Stimulated activated CD4-positive, alpha-beta T cell treated with anti-CD3 and anti-CD28 coated beads, Interleukin-4, amount 100 ng/mL, for 1 hour (primary cell): ENCODE data around the gene RGS12.

ENCODE experiments used
- DNase-seq: peaks from one replicate; pipeline ENCODE4 v3.0.0-alpha.2; 2020

The RGS12 gene

GRCh38 chr4:3280466-3280865 is 12.4 kb upstream of the RGS12 start:
- no peak for DNase-seq

GRCh38 chr4:3283483-3283882 is 9.3 kb upstream of the RGS12 start:
- no peak for DNase-seq

- no peak for DNase-seq
Measured at GRCh38 chr4:3283916-3284315, 8.9 kb upstream of the RGS12 start.

DNA sequence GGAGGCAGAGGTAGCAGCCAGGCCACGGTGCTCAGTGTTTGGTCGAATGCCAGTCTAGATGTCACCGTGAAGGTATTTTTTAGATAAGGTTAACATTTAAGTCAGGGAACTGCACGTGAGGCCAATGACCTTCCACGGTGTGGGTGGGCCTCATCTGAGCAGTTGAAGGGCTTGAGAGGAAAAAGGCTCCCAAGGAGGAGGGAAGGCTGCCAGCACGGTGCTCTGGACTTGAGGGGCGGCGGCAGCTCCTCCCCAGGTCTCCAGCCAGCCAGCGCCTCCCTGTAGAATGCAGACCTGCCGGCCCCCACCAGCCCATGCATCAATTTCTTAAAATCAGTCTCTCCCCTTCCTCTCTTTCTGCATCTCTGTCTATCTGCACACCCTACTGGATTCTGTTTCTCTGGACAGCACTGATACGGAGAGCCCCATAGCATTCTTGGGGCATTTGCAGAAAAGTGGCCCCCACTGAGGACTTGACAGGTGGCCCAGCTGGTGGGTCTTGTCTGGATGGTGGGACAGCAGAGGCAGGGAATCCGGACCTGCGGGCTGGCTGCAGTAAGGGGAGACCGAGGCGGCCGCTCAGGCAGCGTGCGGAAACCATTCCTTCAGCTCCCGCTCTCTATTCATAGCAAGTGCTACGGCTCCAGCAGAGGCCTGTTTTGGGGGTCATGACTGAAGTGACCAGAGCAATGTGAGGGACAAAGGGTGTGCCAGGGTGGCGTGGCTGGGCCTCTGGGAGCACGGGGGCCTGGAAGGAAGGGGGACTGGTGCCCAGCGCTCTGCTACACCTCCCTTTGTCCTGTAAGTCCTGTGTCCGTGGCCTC is 7.9 kb upstream of the RGS12 start:
- DNase-seq = no peak

GRCh38 chr4:3285558-3286334 is 7.1 kb upstream of the RGS12 start:
- DNase-seq = no peak

DNA sequence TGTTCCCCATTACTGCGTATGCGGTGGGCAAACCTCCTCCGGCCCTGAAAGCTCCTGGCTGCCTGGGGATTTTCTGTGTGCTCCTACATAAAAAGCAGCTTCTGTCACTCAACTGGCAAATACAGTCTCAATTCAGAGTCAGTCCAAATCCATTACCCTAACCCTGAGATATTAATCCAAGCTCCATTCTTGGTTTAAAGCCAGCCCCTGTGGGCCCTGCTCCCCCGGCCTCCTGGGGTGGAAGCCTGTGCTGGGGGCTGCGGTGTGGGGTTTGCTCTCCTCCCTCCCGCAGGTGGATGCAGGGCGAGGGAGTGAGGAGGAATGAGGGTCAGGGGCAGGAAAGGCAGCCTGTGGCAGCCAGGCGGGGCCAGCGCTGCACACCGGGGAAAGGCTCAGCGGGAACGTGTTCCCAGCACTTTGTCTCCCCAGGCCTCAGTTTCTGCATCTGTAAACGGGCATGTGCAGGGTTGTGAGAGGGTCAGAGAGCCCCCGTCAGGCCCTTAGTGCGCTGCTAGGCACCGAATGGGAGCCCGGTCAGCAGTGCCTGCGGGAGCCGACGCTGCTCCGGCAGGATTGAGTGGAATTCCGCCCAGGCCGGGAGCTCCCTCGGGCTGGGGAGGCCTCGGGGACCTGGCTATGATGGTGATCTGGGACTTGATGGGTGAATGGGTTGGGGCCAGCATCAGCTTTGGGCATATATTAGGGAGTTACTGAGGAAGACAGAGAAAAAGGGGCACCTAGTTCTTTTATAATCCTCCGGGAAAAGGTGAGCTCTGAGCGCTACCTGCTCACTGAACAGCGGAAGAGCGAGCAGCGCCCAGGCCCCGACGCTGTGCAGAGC is 6.3 kb upstream of the RGS12 start:
- DNase-seq = no peak

GRCh38 chr4:3287271-3287971 is 5.4 kb upstream of the RGS12 start:
- DNase-seq = no peak

GRCh38 chr4:3287972-3288570 is 4.8 kb upstream of the RGS12 start:
- no peak for DNase-seq

DNA sequence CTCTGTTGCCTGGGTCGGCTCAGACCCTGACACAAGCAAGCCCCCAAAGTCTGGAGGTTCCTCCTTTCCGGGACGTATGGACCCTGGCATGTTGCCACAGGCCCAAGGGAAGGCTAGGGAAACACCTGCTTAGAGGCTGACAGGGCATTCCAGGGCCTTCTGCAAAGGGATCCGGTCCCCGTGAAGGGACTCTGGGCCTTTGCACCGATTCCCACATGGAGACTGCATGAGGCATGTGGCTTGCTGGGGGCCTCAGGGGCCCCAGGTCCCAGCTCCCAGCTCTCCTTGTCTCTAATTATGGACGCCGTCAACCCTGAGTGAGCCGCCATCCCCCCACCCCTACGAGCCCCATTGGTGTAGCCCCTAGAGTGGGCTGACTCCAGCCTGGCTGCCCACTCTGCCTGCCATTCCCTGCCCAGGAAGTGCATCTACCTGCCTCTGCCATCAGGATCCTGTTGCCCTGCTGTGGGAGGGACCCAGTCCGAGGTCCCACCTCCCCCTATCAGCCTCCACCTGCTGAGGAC is 4.2 kb upstream of the RGS12 start:
- no peak for DNase-seq

DNA sequence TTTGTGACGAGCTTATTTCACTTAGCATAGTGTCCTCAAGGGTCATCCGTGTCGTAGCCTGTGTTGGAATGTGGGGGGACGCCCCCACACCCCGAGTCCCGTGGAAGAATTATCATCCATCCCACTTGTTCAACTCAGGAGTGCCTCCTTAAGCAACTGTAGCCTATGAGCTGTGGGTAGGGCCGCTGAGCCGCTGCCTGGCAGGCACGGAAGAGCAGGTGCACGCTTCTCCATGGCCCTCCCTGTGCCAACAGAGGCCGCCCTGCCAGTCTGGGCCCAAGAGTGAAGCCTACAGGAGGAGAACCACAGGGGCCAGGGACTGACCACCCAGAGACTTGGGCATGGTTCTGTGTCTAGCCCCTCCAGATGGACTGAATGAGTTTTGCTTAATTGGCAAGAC is 2.3 kb upstream of the RGS12 start:
- DNase-seq = no peak

DNA sequence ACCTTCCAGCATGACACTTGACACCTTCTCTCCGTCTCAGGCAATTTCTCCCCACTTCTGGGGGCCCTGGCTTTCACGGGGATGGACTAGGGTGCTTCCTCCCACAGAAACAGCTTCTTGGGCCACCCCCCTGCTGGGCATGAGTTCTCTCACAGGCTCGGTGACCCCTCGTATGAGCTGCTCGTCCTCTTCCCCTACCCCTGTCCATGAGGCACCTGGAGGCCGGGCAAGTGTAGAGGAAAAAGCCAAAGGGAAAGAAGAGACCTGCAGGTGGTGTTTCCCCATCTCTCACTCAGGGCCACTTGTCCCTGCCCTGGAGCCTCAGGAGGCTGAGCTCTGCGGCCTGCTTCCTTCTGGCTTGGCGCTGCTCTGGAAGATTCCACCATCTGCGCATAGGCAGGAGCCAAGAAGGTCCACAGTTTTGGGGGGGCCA is 1.9 kb upstream of the RGS12 start:
- DNase-seq = no peak

- no peak for DNase-seq
Measured at GRCh38 chr4:3291411-3291968, 1.3 kb upstream of the RGS12 start.

GRCh38 chr4:3291969-3292570 is 751 bp upstream of the RGS12 start:
- peak; percentile 17 for DNase-seq

GRCh38 chr4:3293401-3294391 is 875 bp downstream of the RGS12 start:
- DNase-seq = no peak

DNA sequence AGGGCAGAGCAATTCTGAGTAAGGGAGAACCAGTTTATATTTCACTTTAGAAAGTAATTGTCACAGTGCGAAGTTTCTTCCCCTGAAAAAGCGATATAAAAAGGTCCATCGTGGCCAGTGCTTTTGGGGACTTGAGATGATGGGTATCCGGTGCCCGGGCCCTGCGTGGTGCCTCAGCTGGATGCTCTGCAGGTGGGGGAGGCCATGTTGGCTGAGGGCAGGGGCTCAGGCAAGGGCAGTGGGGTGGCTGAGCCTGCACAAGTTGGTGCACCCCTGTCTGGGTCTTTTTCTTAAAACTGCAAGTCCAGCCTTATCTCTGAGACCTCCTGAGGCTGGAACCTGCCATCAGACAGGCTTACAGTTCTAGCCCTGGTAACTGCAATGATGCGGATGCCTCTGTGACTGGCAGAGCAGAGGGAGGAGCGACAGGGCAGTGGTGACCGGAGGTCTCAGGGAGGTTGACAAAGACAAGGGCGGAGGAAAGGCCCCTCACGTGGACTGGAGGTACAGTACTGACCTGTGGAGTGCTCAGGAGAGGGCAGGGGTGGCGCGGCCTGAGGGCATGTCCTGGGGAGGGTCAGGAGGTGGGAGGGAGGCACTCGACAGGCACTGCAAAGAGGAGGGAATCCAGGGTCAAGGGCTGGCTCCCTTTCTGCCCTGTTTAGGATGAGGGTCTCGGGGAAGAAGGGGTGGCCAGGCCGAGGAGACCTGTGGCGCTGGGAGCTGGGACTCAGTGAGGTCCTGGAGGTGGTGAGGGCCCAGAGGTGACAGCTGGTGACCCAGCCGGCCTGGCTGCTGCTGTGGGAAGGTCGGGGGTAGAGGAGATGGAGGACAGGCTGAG is 1.8 kb downstream of the RGS12 start:
- no peak for DNase-seq

DNA sequence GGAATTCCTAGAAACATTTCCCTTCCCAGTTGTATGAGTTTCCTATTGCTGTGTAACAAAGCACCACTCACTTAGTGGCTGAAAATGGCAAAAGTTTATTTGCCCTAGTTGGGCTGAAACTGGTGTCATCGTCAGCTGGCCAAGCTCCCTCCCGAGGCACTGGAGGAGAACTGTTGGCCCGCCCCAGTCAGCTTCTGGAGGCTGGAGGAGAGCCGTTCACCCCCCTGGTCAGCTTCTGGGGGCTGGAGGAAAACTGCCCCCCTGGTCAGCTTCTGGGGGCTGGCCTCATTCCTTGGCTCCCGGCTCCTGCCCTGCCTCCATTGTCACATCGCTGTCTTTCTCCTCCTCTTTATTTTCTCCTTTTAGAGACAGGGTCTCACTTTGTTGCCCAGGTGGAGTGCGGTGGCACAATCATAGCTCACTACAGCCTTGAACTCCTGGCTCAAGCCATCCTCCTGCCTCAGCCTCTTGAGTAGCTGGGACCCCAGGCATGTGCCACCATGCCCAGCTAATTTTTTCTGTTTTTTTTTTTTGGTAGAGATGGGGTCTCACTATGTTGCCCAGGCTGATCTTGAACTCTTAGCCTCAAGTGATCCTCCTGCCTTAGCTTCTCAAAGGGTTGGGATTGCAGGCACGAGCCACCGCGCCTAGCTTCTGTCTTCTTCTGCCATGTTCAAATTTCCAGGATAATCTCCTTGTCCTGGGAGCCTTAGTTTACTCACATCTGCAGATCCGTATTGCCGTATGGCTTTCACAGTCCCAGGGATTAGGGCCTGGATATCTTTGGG is 3.2 kb downstream of the RGS12 start:
- no peak for DNase-seq

DNA sequence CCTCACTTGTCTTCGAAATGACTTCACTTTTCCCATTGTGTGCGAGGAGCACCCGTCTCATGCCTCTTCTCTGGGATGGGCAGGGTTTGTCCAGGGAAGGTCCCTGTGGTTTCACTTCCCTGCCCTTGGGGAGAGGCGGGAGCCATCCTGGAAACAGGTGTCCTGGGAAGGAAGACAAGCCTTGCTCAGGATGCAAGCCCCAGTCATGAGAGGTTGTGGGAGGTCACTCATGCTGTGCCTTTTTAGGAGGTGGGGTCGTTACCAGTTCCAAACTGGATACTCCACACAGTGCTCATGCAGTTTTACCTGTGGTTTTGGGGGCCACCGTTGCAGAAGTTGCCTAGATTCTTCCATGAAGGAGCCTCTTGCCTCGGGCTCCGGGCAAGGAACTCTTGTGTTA is 3.8 kb downstream of the RGS12 start:
- no peak for DNase-seq
